Kidney (tissue), 14 donors: ENCODE measurements around the gene ANKRD42. TPM values are rescaled to one million over a fixed set of nuclear protein-coding genes. Genes with fewer than 3 reads are reported as not detected.

Experiments used
- DNase-seq, 5 donors: peaks; one replicate each; pipeline ENCODE4 v3.0.0-alpha.2; 2013 to 2020
- FAIRE-seq: peaks from 2 replicates; lab custom pipeline; 2012; peaks lifted over from hg19 to GRCh38; lab: Jason Lieb, UNC
- H3K27ac ChIP-seq, 2 donors: one replicate each; pipeline ENCODE4 v1.7.0; 2013; ENCODE audit warnings: low read depth in 2 of 2, low read length in 2 of 2, inconsistent platforms in 1 of 2
- H3K27me3 ChIP-seq: one replicate; pipeline ENCODE4 v1.7.1; 2013; ENCODE audit warnings: low read length, inconsistent platforms; ENCODE audit not compliant: control insufficient read depth, insufficient read depth
- H3K36me3 ChIP-seq, 3 donors: one replicate each; pipeline versions ENCODE4 v1.7.0 to v1.7.1; 2013; ENCODE audit warnings: low read length in 3 of 3, control low read depth in 1 of 3, inconsistent platforms in 1 of 3; ENCODE audit not compliant: insufficient read depth in 3 of 3, control insufficient read depth in 2 of 3
- H3K4me1 ChIP-seq, 3 donors: one replicate each; pipeline versions ENCODE4 v1.7.0 to v1.7.1; 2013; ENCODE audit warnings: low read length in 3 of 3, inconsistent platforms in 1 of 3, low read depth in 1 of 3; ENCODE audit not compliant: control insufficient read depth in 2 of 3, insufficient read depth in 2 of 3
- H3K4me3 ChIP-seq, 3 donors: one replicate each; pipeline versions ENCODE4 v1.7.0 to v1.8.1; 2013; ENCODE audit warnings: low read length in 3 of 3, control low read depth in 1 of 3, inconsistent platforms in 1 of 3
- H3K9ac ChIP-seq, 3 donors: one replicate each; pipeline versions ENCODE4 v1.7.0 to v1.7.1; 2013; ENCODE audit warnings: low read length in 3 of 3, control low read depth in 1 of 3, inconsistent platforms in 1 of 3
- H3K9me3 ChIP-seq, 3 donors: one replicate each; pipeline versions ENCODE4 v1.7.0 to v1.7.1; 2013; ENCODE audit warnings: low read length in 3 of 3, control low read depth in 1 of 3, inconsistent platforms in 1 of 3; ENCODE audit not compliant: control insufficient read depth in 2 of 3, insufficient read depth in 1 of 3
- CTCF ChIP-seq: IDR thresholded peaks from 3 replicates; pipeline ENCODE4 v1.5.1; 2012; ENCODE audit warnings: mild to moderate bottlenecking, moderate library complexity, borderline replicate concordance; ENCODE audit not compliant: insufficient read depth; ENCODE audit errors: extremely low read depth
- intact Hi-C: fragments of 100-400 bp; cut with DNase I; formaldehyde crosslinking; loops from one replicate; pipeline ENCODE4 v1.11.1; 2022
- polyA plus RNA-seq: library from polyadenylated mRNA; stranded (reverse); fragments of 350-450 nt; fragmentation: Illumina TruSeq; extraction: RNeasy Lipid Tissue Mini Kit (QIAGEN cat#74804); gene quantifications from one replicate; pipeline ENCODE4 v1.2.3, GENCODE V29; 2014; ENCODE audit warnings: low read depth, low replicate concordance; ENCODE audit not compliant: insufficient read depth
- total RNA-seq: library from RNA; stranded (reverse); fragmentation: NEBNext Ultra II Directional; extraction: Animal tissue kit (Norgen Biotek cat#: 25700); gene quantifications from one replicate; pipeline ENCODE4 v1.2.1, GENCODE V29; 2021
- donor health status: control.
- donor health status: control.
- donor health status: control.
- donor health status: control.
- donor health status: control.
- donor health status: DM: yes; HTN: yes; CAD: no.
- donor health status: Normal renal cell carcinoma (clear cell type).

ANKRD42 gene
- total and polyA plus RNA-seq, 2 donors from 2014 or later: 12.1 to 22.5 TPM

- H3K27ac ChIP-seq: peak overlapping the region; percentile 97 to 100
- FAIRE-seq (no peak), DNase-seq (no peak)
- H3K4me1 ChIP-seq: peaks cover 4 to 7% (median 5%) of the 10 kb centered on the region in 3 donors
- H3K4me3 ChIP-seq: peak overlapping the region; percentile 81 to 97 (median 94)
- intact Hi-C loops: no loop called here
- no peak for TF ChIP-seq CTCF
- H3K9me3 ChIP-seq: no peaks in the 10 kb centered on the region
- H3K27me3 ChIP-seq: no peaks in the 10 kb centered on the region
- peak overlapping the region; percentile 61 to 97 (median 72) for H3K9ac ChIP-seq
- no peaks in the 10 kb centered on the region for H3K36me3 ChIP-seq
Measured at GRCh38 chr11:83285151-83285770, 91.7 kb downstream of the ANKRD42 start.

DNA sequence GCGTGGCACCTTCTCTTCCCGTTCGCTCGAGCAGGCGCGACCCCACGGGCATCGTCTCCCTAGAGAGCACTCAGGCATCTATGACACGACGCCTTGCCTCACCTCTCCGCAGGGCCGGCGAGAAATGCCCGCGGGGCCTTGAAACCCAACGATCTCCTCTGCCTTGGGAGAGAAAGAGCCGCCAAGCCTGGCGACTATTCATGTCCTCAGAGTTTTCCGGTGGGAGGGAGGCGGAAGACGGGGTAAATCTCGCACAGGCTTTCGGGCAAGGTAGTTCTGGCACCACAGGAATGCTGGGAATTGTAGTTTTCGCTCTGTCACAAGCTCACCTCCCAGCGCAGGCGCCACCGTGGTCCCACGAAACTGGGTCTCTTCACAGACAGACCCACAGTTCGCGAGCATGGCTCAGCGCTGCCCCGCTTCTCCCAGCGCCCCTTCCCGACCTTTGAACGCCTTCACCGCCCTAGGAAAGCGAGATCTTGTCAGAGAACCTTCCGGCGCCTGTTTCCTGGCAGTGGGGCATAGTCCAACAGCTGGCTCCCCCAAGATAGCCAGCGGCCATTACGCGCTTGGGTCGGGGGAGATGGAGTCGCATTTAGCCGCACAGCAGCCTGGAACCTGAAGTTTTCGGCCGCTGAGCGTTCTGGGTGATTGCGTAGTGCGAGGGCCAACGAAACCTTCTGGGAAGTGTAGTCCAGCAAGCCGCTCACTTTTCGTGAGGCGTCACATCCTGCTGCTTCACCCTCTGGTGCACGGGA, 92.4 kb downstream of the ANKRD42 start, which contains the start of gene CCDC90B:
CCDC90B (minus strand) TSS at position 597 of the 758 bp plus-strand sequence; CDS start at position 202, 395 bp downstream.
- peak; percentile 60 for FAIRE-seq

GRCh38 chr11:83287631-83288030, 94.1 kb downstream of the ANKRD42 start:
- intact Hi-C loops: no loop called here
- DNase-seq (no peak), FAIRE-seq (no peak)
- peaks cover 4 to 7% (median 5%) of the 10 kb centered on the region in 3 donors for H3K4me1 ChIP-seq
- no peaks in the 10 kb centered on the region for H3K27me3 ChIP-seq
- H3K9ac ChIP-seq: no peak overlapping the region
- no peak for TF ChIP-seq CTCF
- H3K4me3 ChIP-seq: no peak overlapping the region
- no peaks in the 10 kb centered on the region for H3K9me3 ChIP-seq
- no peak overlapping the region for H3K27ac ChIP-seq
- no peaks in the 10 kb centered on the region for H3K36me3 ChIP-seq

More for the DNA sequence above, 92.4 kb downstream of the ANKRD42 start, which contains the start of gene CCDC90B:
- peak; percentile 42 for TF ChIP-seq CTCF
- Histone ChIP-seq H3K4me3 (peak within 1 kb of the TSS; percentile 81 to 97 (median 94)), H3K27me3 (no peaks in the 10 kb centered on the region), H3K36me3 (no peaks in the 10 kb centered on the region), H3K4me1 (peaks cover 4 to 7% (median 5%) of the 10 kb centered on the region in 3 donors), H3K27ac (peak within 1 kb of the TSS; percentile 97 to 100), H3K9ac (peak within 1 kb of the TSS; percentile 71 to 97 (median 72)), H3K9me3 (no peaks in the 10 kb centered on the region)
- intact Hi-C loops: no loop called here
- peak; percentile 97 to 99 (median 98) for DNase-seq
